ENCODE data around the gene ZNF616.

ZNF616 gene

GRCh38 chr19:52069653-52070052 lies 70.1 kb downstream of the ZNF616 start:
- TF ChIP-seq TAF1 (IDR thresholded peaks at IDR 0.05; ENCODE audit: low read depth) (no peak), RAD21 (IDR thresholded peaks at IDR 0.05; ENCODE audit: low read depth) (no peak), CEBPB (IDR thresholded peaks at IDR 0.05) (no peak), EP300 (IDR thresholded peaks at IDR 0.05; ENCODE audit: borderline replicate concordance) (no peak), MAX (IDR thresholded peaks at IDR 0.05) (no peak), REST (IDR thresholded peaks at IDR 0.05; ENCODE audit: low read depth) (no peak), USF1 (IDR thresholded peaks at IDR 0.05) (no peak), NFIC (IDR thresholded peaks at IDR 0.05) (no peak), CREB1 (IDR thresholded peaks at IDR 0.05; ENCODE audit: low read depth) (no peak), ZBTB7A (IDR thresholded peaks at IDR 0.05; ENCODE audit: low read depth) (no peak), TEAD4 (IDR thresholded peaks at IDR 0.05) (no peak), YY1 (IDR thresholded peaks at IDR 0.05; ENCODE audit: low read depth) (no peak), FOXM1 (IDR thresholded peaks at IDR 0.05; ENCODE audit: borderline replicate concordance, low read depth) (no peak), TCF12 (IDR thresholded peaks at IDR 0.05; ENCODE audit: low read depth) (no peak), EGR1 (IDR thresholded peaks at IDR 0.05) (no peak)

- TF ChIP-seq YY1 (IDR thresholded peaks at IDR 0.05; ENCODE audit: low read depth) (no peak), NFIC (IDR thresholded peaks at IDR 0.05) (no peak), REST (IDR thresholded peaks at IDR 0.05; ENCODE audit: low read depth) (no peak), ZBTB7A (IDR thresholded peaks at IDR 0.05; ENCODE audit: low read depth) (no peak), MAX (IDR thresholded peaks at IDR 0.05) (no peak), TAF1 (IDR thresholded peaks at IDR 0.05; ENCODE audit: low read depth) (no peak), USF1 (IDR thresholded peaks at IDR 0.05) (no peak), FOXM1 (IDR thresholded peaks at IDR 0.05; ENCODE audit: borderline replicate concordance, low read depth) (no peak), RAD21 (IDR thresholded peaks at IDR 0.05; ENCODE audit: low read depth) (no peak), TEAD4 (IDR thresholded peaks at IDR 0.05) (no peak), TCF12 (IDR thresholded peaks at IDR 0.05; ENCODE audit: low read depth) (no peak), CREB1 (IDR thresholded peaks at IDR 0.05; ENCODE audit: low read depth) (no peak), CEBPB (IDR thresholded peaks at IDR 0.05) (no peak), EGR1 (IDR thresholded peaks at IDR 0.05) (no peak)
Measured at GRCh38 chr19:52066258-52066863, 73.4 kb downstream of the ZNF616 start.

- no peak for TF ChIP-seq REST (IDR thresholded peaks at IDR 0.05; ENCODE audit: low read depth)
- no peak for TF ChIP-seq CREB1 (IDR thresholded peaks at IDR 0.05; ENCODE audit: low read depth)
- TF ChIP-seq TAF1 (IDR thresholded peaks at IDR 0.05; ENCODE audit: low read depth): no peak
- TF ChIP-seq CEBPB (IDR thresholded peaks at IDR 0.05): no peak
- TF ChIP-seq NFIC (IDR thresholded peaks at IDR 0.05): no peak
- no peak for TF ChIP-seq USF1 (IDR thresholded peaks at IDR 0.05)
- no peak for TF ChIP-seq YY1 (IDR thresholded peaks at IDR 0.05; ENCODE audit: low read depth)
- no peak for TF ChIP-seq ZBTB7A (IDR thresholded peaks at IDR 0.05; ENCODE audit: low read depth)
Measured at GRCh38 chr19:52065399-52065798, 74.3 kb downstream of the ZNF616 start.
